Neutrophil (primary cell): ENCODE data around the gene RAET1G.

Experiments used
- H3K27ac ChIP-seq: fragments of 200-600 bp; sonication (generic); 2 replicates; pipeline ENCODE4 v1.5.1; 2016; ENCODE audit warnings: mild to moderate bottlenecking, moderate library complexity
- H3K27me3 ChIP-seq: fragments of 200-600 bp; sonication (generic); 2 replicates; pipeline ENCODE4 v1.6.0; 2016; ENCODE audit warnings: mild to moderate bottlenecking
- H3K36me3 ChIP-seq: fragments of 200-600 bp; sonication (generic); 2 replicates; pipeline ENCODE4 v1.5.1; 2017
- H3K4me1 ChIP-seq, 2 experiments: fragments of 200-600 bp in 1 of 2; sonication (generic) in 1 of 2; 1 replicate in 1 of 2; 2 replicates in 1 of 2; pipeline versions ENCODE4 v1.5.1 to v1.6.1; 2013 to 2016; ENCODE audit warnings: low read depth in 1 of 2, low read length in 1 of 2, mild to moderate bottlenecking in 1 of 2, moderate library complexity in 1 of 2; ENCODE audit not compliant: control insufficient read depth in 1 of 2, insufficient read depth in 1 of 2
- H3K4me3 ChIP-seq, 2 experiments: fragments of 200-600 bp in 1 of 2; sonication (generic) in 1 of 2; 1 replicate in 1 of 2; 2 replicates in 1 of 2; pipeline ENCODE4 v1.5.1; 2013 to 2016; ENCODE audit warnings: low read depth in 1 of 2, low read length in 1 of 2, mild to moderate bottlenecking in 1 of 2, moderate library complexity in 1 of 2
- H3K9me3 ChIP-seq: fragments of 200-600 bp; sonication (generic); 2 replicates; pipeline ENCODE4 v1.5.1; 2016
- CTCF ChIP-seq: fragments of 200-600 bp; sonication (generic); IDR thresholded peaks from 2 replicates; pipeline ENCODE4 v1.5.1; 2016; ENCODE audit warnings: antibody characterized with exemption

RAET1G gene

GRCh38 chr6:149899486-149899885, 23.4 kb downstream of the RAET1G start:
- H3K4me3 ChIP-seq = no peak overlapping the region
- TF ChIP-seq CTCF = no peak
- no peak overlapping the region for H3K27ac ChIP-seq
- H3K9me3 ChIP-seq = no peaks in the 10 kb centered on the region
- H3K36me3 ChIP-seq = no peaks in the 10 kb centered on the region
- no peaks in the 10 kb centered on the region for H3K4me1 ChIP-seq
- H3K27me3 ChIP-seq = peaks cover 7% of the 10 kb centered on the region

DNA sequence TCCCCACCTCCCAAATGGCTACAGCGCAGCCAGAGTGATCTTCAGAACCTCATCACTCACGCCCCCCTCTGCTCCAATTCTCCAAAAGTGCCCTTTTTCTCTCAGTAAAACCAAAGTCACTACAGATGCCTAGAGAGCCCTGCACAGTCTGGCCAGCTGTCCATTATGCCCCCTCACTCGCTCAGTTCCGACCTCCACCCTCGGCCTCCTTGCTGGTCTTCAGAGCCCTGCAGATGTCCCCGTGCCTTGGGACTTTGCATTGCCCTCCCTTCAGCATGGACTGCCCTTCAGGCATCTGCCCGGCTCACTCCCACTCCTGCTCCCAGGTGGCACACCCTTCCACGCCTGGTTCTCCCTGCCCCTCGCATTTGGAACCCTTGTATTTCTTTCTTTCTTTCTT, 24.0 kb downstream of the RAET1G start:
- no peaks in the 10 kb centered on the region for H3K4me1 ChIP-seq
- peaks cover 7% of the 10 kb centered on the region for H3K27me3 ChIP-seq
- no peaks in the 10 kb centered on the region for H3K9me3 ChIP-seq
- no peak overlapping the region for H3K4me3 ChIP-seq
- H3K36me3 ChIP-seq = no peaks in the 10 kb centered on the region
- no peak overlapping the region for H3K27ac ChIP-seq
- TF ChIP-seq CTCF = no peak

GRCh38 chr6:149897855-149898744, 24.8 kb downstream of the RAET1G start, which contains the start of gene RAET1E:
TSS of gene RAET1E (minus strand) at chr6:149898113. CDS start at chr6:149890901, 7,212 bp downstream.
- Histone ChIP-seq H3K36me3 (no peaks in the 10 kb centered on the region), H3K4me3 (no peak within 1 kb of the TSS), H3K27ac (no peak within 1 kb of the TSS), H3K4me1 (no peaks in the 10 kb centered on the region), H3K9me3 (no peaks in the 10 kb centered on the region), H3K27me3 (no peaks in the 10 kb centered on the region)
- no peak for TF ChIP-seq CTCF

DNA sequence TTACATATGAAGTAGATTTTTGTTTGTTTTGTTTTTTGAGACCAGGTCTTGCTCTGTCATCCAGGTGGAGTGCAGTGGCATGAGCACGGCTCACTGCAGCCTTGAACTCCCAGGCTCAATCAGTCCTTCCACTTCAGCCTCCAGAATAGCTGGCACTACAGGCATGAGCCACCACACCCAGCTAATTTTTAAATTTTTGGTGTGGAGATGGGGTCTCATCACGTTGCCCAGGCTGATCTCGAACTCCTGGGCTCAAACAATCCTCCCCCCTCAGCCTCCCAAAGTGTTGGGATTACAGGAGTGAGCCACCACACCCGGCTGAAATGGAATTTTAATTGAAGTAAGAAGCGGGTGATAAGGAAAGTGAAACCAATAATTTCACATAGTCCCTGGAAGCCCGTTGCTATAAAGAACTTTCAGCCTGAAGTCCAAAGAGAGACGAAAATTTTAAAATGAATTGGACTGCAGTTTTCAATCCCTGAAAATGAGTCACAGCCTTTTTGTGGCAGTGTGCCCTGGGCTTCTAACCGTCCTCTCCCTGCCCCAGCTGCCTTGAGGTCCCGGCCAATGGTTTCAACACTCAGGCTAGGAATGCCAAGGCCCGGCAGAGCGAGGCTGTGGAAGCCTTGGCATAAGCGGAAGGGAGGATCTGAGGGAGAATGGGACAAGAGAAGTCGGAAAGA, 25.8 kb downstream of the RAET1G start:
- Histone ChIP-seq H3K4me1 (no peaks in the 10 kb centered on the region), H3K36me3 (no peaks in the 10 kb centered on the region), H3K27ac (no peak overlapping the region), H3K27me3 (no peaks in the 10 kb centered on the region), H3K9me3 (no peaks in the 10 kb centered on the region), H3K4me3 (no peak overlapping the region)
- TF ChIP-seq CTCF = no peak

- Histone ChIP-seq H3K4me3 (no peak overlapping the region), H3K36me3 (no peaks in the 10 kb centered on the region), H3K27me3 (no peaks in the 10 kb centered on the region), H3K9me3 (no peaks in the 10 kb centered on the region), H3K4me1 (no peaks in the 10 kb centered on the region), H3K27ac (no peak overlapping the region)
- TF ChIP-seq CTCF = no peak
Observed at GRCh38 chr6:149896491-149896890, 26.4 kb downstream of the RAET1G start.
